Trophoblast cell (in vitro differentiated cells and primary cell): Measurements from ENCODE around the gene ASTN2.

Experiments
- DNase-seq, 2 donors: peaks; one replicate each; pipeline ENCODE4 v3.0.0-alpha.2; 2016
- H2AFZ ChIP-seq: 2 replicates; pipeline ENCODE4 v1.6.1; 2013; ENCODE audit warnings: low read length, moderate library complexity, mild to moderate bottlenecking; ENCODE audit not compliant: insufficient read depth, poor library complexity
- H2AK5ac ChIP-seq: 2 replicates; pipeline ENCODE4 v1.6.1; 2013; ENCODE audit warnings: mild to moderate bottlenecking, low read length
- H2BK120ac ChIP-seq: 2 replicates; pipeline ENCODE4 v1.6.1; 2013; ENCODE audit warnings: low read length, mild to moderate bottlenecking, moderate library complexity; ENCODE audit not compliant: insufficient read depth, poor library complexity
- H2BK12ac ChIP-seq: 2 replicates; pipeline ENCODE4 v1.6.1; 2013; ENCODE audit warnings: mild to moderate bottlenecking, low read length, moderate library complexity
- H2BK5ac ChIP-seq: 2 replicates; pipeline ENCODE4 v1.6.1; 2013; ENCODE audit warnings: low read length, low read depth, moderate library complexity, mild to moderate bottlenecking; ENCODE audit not compliant: poor library complexity
- H3K14ac ChIP-seq: 2 replicates; pipeline ENCODE4 v1.6.1; 2013; ENCODE audit warnings: mild to moderate bottlenecking, low read length
- H3K18ac ChIP-seq: 2 replicates; pipeline ENCODE4 v1.6.1; 2013; ENCODE audit warnings: mild to moderate bottlenecking, low read length
- H3K23ac ChIP-seq: 2 replicates; pipeline ENCODE4 v1.6.1; 2013; ENCODE audit warnings: low read length
- H3K27ac ChIP-seq: 2 replicates; pipeline ENCODE4 v1.5.1; 2013; ENCODE audit warnings: low read depth, mild to moderate bottlenecking, inconsistent platforms, low read length, moderate library complexity
- H3K27me3 ChIP-seq: 2 replicates; pipeline ENCODE4 v1.6.1; 2013; ENCODE audit warnings: inconsistent platforms, mild to moderate bottlenecking, low read length, moderate library complexity; ENCODE audit not compliant: insufficient read depth
- H3K36me3 ChIP-seq, 2 experiments: 1 replicate in 1 of 2; 2 replicates in 1 of 2; pipeline ENCODE4 v1.6.1; 2013; ENCODE audit warnings: low read length in 2 of 2, mild to moderate bottlenecking in 2 of 2, moderate library complexity in 1 of 2; ENCODE audit not compliant: insufficient read depth in 2 of 2, control insufficient read depth in 1 of 2
- H3K4ac ChIP-seq: 2 replicates; pipeline ENCODE4 v1.6.1; 2013; ENCODE audit warnings: low read depth, mild to moderate bottlenecking, low read length, moderate library complexity
- H3K4me1 ChIP-seq, 2 experiments: 1 replicate in 1 of 2; 2 replicates in 1 of 2; pipeline ENCODE4 v1.6.1; 2013; ENCODE audit warnings: low read length in 2 of 2, mild to moderate bottlenecking in 2 of 2, moderate library complexity in 1 of 2; ENCODE audit not compliant: insufficient read depth in 2 of 2, control insufficient read depth in 1 of 2
- H3K4me2 ChIP-seq: 2 replicates; pipeline ENCODE4 v1.6.1; 2013; ENCODE audit warnings: inconsistent platforms, mild to moderate bottlenecking, low read length, moderate library complexity
- H3K4me3 ChIP-seq: 2 replicates; pipeline ENCODE4 v1.5.1; 2013; ENCODE audit warnings: mild to moderate bottlenecking, low read depth, low read length, inconsistent platforms
- H3K79me1 ChIP-seq: one replicate; pipeline ENCODE4 v1.6.1; 2013; ENCODE audit warnings: low read length
- H3K79me2 ChIP-seq: 2 replicates; pipeline ENCODE4 v1.6.1; 2013; ENCODE audit warnings: low read length, mild to moderate bottlenecking; ENCODE audit not compliant: control insufficient read depth, insufficient read depth, poor library complexity
- H3K9ac ChIP-seq: 2 replicates; pipeline ENCODE4 v1.6.1; 2013; ENCODE audit warnings: mild to moderate bottlenecking, low read length
- H3K9me3 ChIP-seq: 2 replicates; pipeline ENCODE4 v1.6.1; 2013; ENCODE audit warnings: low read depth, mild to moderate bottlenecking, control low read depth, inconsistent platforms, low read length; ENCODE audit not compliant: insufficient read depth
- H4K12ac ChIP-seq: 2 replicates; pipeline ENCODE4 v1.6.1; 2013; ENCODE audit warnings: low read depth, mild to moderate bottlenecking, low read length, moderate library complexity
- H4K8ac ChIP-seq: 2 replicates; pipeline ENCODE4 v1.6.1; 2013; ENCODE audit warnings: low read depth, mild to moderate bottlenecking, low read length, moderate library complexity
- H4K91ac ChIP-seq: one replicate; pipeline ENCODE4 v1.6.1; 2013; ENCODE audit warnings: low read depth, mild to moderate bottlenecking, low read length, moderate library complexity
- WGBS: extraction: QIAGEN DNeasy Blood & Tissue Kit; methylation state at CpG from one replicate; pipeline ENCODE4 v1.1.7; 2013; ENCODE audit warnings: missing lambda C conversion rate; ENCODE audit not compliant: insufficient read length, insufficient coverage; ENCODE audit errors: extremely low coverage; 5-methylcytosine and 5-hydroxymethylcytosine counted together

Gene ASTN2

GRCh38 chr9:116442528-116442927 lies 972.3 kb downstream of the ASTN2 start:
- Histone ChIP-seq H2BK12ac (no peak overlapping the region), H3K9ac (no peak overlapping the region), H3K4me3 (no peak overlapping the region), H3K4ac (no peak overlapping the region), H3K4me2 (no peak overlapping the region), H3K14ac (no peak overlapping the region), H2BK5ac (no peak overlapping the region), H3K23ac (no peak overlapping the region), H4K12ac (no peak overlapping the region), H3K79me1 (peaks cover 2% of the 10 kb centered on the region), H3K18ac (no peak overlapping the region), H3K9me3 (no peaks in the 10 kb centered on the region), H3K27me3 (no peaks in the 10 kb centered on the region), H2BK120ac (no peak overlapping the region), H2AFZ (no peak overlapping the region), H3K27ac (no peak overlapping the region), H4K91ac (no peak overlapping the region), H3K4me1 (peaks cover 8% of the 10 kb centered on the region in 2 experiments), H4K8ac (no peak overlapping the region), H3K36me3 (peaks cover 0 to 2% of the 10 kb centered on the region in 2 experiments), H3K79me2 (no peaks in the 10 kb centered on the region), H2AK5ac (no peak overlapping the region)
- DNase-seq = no peak

GRCh38 chr9:116437411-116438370 lies 977.2 kb downstream of the ASTN2 start:
- H3K36me3 ChIP-seq = peaks cover 0 to 2% of the 10 kb centered on the region in 2 experiments
- WGBS = no CpG with 5 or more reads among the region's 11 CpGs

GRCh38 chr9:116436121-116436520 lies 978.7 kb downstream of the ASTN2 start:
- no peak overlapping the region for H2BK120ac ChIP-seq
- H4K91ac ChIP-seq = no peak overlapping the region
- peaks cover 0 to 2% of the 10 kb centered on the region in 2 experiments for H3K36me3 ChIP-seq
- H3K79me2 ChIP-seq = no peaks in the 10 kb centered on the region
- H4K12ac ChIP-seq = no peak overlapping the region
- no peak overlapping the region for H2AK5ac ChIP-seq
- H3K4me1 ChIP-seq = peaks cover 4 to 10% of the 10 kb centered on the region in 2 experiments
- H3K14ac ChIP-seq = no peak overlapping the region
- WGBS = no CpG with 5 or more reads among the region's 1 CpG
- DNase-seq = no peak
- H2BK5ac ChIP-seq = peak overlapping the region; percentile 41
- no peak overlapping the region for H3K4me2 ChIP-seq
- H3K79me1 ChIP-seq = peaks cover 2% of the 10 kb centered on the region
- H3K27ac ChIP-seq = peak overlapping the region; percentile 31
- no peak overlapping the region for H2AFZ ChIP-seq
- no peaks in the 10 kb centered on the region for H3K9me3 ChIP-seq
- no peak overlapping the region for H3K23ac ChIP-seq
- no peak overlapping the region for H3K9ac ChIP-seq
- H3K4ac ChIP-seq = no peak overlapping the region
- H3K18ac ChIP-seq = no peak overlapping the region
- H4K8ac ChIP-seq = no peak overlapping the region
- H3K4me3 ChIP-seq = no peak overlapping the region
- no peaks in the 10 kb centered on the region for H3K27me3 ChIP-seq
- no peak overlapping the region for H2BK12ac ChIP-seq

More at GRCh38 chr9:116437411-116438370, 977.2 kb downstream of the ASTN2 start:
- H3K27me3 ChIP-seq = no peaks in the 10 kb centered on the region
- no peak overlapping the region for H3K18ac ChIP-seq
- H2BK120ac ChIP-seq = peak overlapping the region; percentile 11
- no peaks in the 10 kb centered on the region for H3K79me2 ChIP-seq
- peak overlapping the region; percentile 80 for H2BK5ac ChIP-seq
- no peak overlapping the region for H3K4me2 ChIP-seq
- no peaks in the 10 kb centered on the region for H3K9me3 ChIP-seq
- peak; percentile 72 to 77 for DNase-seq
- no peak overlapping the region for H3K9ac ChIP-seq
- no peak overlapping the region for H4K8ac ChIP-seq
- no peak overlapping the region for H2BK12ac ChIP-seq
- H3K4me3 ChIP-seq = no peak overlapping the region
- peak overlapping the region; percentile 61 for H3K14ac ChIP-seq
- H2AK5ac ChIP-seq = no peak overlapping the region
- no peak overlapping the region for H2AFZ ChIP-seq
- no peak overlapping the region for H3K4ac ChIP-seq
- H3K4me1 ChIP-seq = peaks cover 4 to 10% of the 10 kb centered on the region in 2 experiments
- H3K27ac ChIP-seq = peak overlapping the region; percentile 83
- H4K91ac ChIP-seq = peak overlapping the region; percentile 28
- H4K12ac ChIP-seq = no peak overlapping the region
- H3K79me1 ChIP-seq = peaks cover 2% of the 10 kb centered on the region
- H3K23ac ChIP-seq = no peak overlapping the region

- Histone ChIP-seq H3K14ac (no peak overlapping the region), H3K27me3 (no peaks in the 10 kb centered on the region), H3K79me2 (no peaks in the 10 kb centered on the region), H3K4me2 (no peak overlapping the region), H3K4me3 (no peak overlapping the region), H3K9ac (no peak overlapping the region), H3K79me1 (peaks cover 2% of the 10 kb centered on the region), H2BK5ac (no peak overlapping the region), H3K23ac (no peak overlapping the region), H4K12ac (no peak overlapping the region), H3K18ac (no peak overlapping the region), H2AK5ac (no peak overlapping the region), H2AFZ (no peak overlapping the region), H3K36me3 (peaks cover 0 to 2% of the 10 kb centered on the region in 2 experiments), H2BK12ac (no peak overlapping the region), H3K4me1 (peaks cover 4 to 10% of the 10 kb centered on the region in 2 experiments), H3K9me3 (no peaks in the 10 kb centered on the region), H3K4ac (no peak overlapping the region), H4K91ac (no peak overlapping the region), H4K8ac (no peak overlapping the region), H3K27ac (peak overlapping the region; percentile 31), H2BK120ac (no peak overlapping the region)
- DNase-seq = peak; percentile 66 to 88
- no CpG with 5 or more reads among the region's 4 CpGs for WGBS
Measured at GRCh38 chr9:116435706-116436105, 979.2 kb downstream of the ASTN2 start.
